GM23338 (cell line): ENCODE results near the gene GABRE. TPM values are rescaled to one million over a fixed set of nuclear protein-coding genes. Genes with fewer than 3 reads are reported as not detected.

Source experiments
- ATAC-seq: fragments of 200-7000 bp; cut with Tn5 transposase; 3 replicates; pipeline ENCODE4 v1.9.1; 2020
- DNase-seq: peaks from one replicate; pipeline ENCODE4 v3.0.0-alpha.2; 2015; ENCODE audit warnings: low spot score
- H2AFZ ChIP-seq: fragments of 200-600 bp; sonication (generic); 2 replicates; pipeline ENCODE4 v1.8.0; 2016; ENCODE audit warnings: antibody characterized with exemption, mild to moderate bottlenecking, moderate library complexity
- H3F3A ChIP-seq: fragments of 200-600 bp; sonication (generic); replicated peaks from 2 replicates; pipeline ENCODE4 v1.8.0; 2017; ENCODE audit warnings: antibody characterized with exemption, mixed run types, low read depth
- H3K27ac ChIP-seq: fragments of 200-600 bp; sonication (generic); 2 replicates; pipeline ENCODE4 v1.6.1; 2016; ENCODE audit warnings: low read depth
- H3K27me3 ChIP-seq: fragments of 200-600 bp; sonication (generic); 2 replicates; pipeline ENCODE4 v1.8.0; 2016; ENCODE audit warnings: mild to moderate bottlenecking, mixed run types, moderate library complexity; ENCODE audit not compliant: insufficient read depth
- H3K36me3 ChIP-seq: fragments of 200-600 bp; sonication (generic); 2 replicates; pipeline ENCODE4 v1.8.0; 2016; ENCODE audit warnings: mild to moderate bottlenecking; ENCODE audit not compliant: insufficient read depth
- H3K4me1 ChIP-seq: fragments of 200-600 bp; sonication (generic); 2 replicates; pipeline ENCODE4 v1.8.0; 2016; ENCODE audit warnings: mild to moderate bottlenecking, moderate library complexity; ENCODE audit not compliant: insufficient read depth
- H3K4me2 ChIP-seq: fragments of 200-600 bp; sonication (generic); 2 replicates; pipeline ENCODE4 v1.7.1; 2017; ENCODE audit warnings: mixed run types
- H3K4me3 ChIP-seq: fragments of 200-600 bp; sonication (generic); 2 replicates; pipeline ENCODE4 v1.6.1; 2016; ENCODE audit warnings: mixed run types
- H3K79me2 ChIP-seq: fragments of 200-600 bp; sonication (generic); replicated peaks from 2 replicates; pipeline ENCODE4 v1.8.0; 2017; ENCODE audit warnings: mild to moderate bottlenecking; ENCODE audit not compliant: insufficient read depth
- H3K9me2 ChIP-seq: fragments of 200-600 bp; sonication (generic); 2 replicates; pipeline ENCODE4 v1.8.0; 2017; ENCODE audit not compliant: insufficient read depth
- H4K20me1 ChIP-seq: fragments of 200-600 bp; sonication (generic); replicated peaks from 2 replicates; pipeline ENCODE4 v1.8.0; 2017; ENCODE audit warnings: mild to moderate bottlenecking; ENCODE audit not compliant: insufficient read depth
- H3K27ac Mint-ChIP-seq: 2 replicates; pipeline ENCODE4 v1.8.0; 2020; ENCODE audit warnings: inconsistent platforms, mild to moderate bottlenecking, moderate library complexity, mixed read lengths
- H3K27me3 Mint-ChIP-seq: 3 replicates; pipeline ENCODE4 v1.8.0; 2022; ENCODE audit warnings: low read depth, mild to moderate bottlenecking, moderate library complexity, mixed read lengths, inconsistent platforms; ENCODE audit not compliant: insufficient read depth, poor library complexity
- H3K36me3 Mint-ChIP-seq: 3 replicates; pipeline ENCODE4 v1.8.0; 2021; ENCODE audit warnings: low read depth, mild to moderate bottlenecking, inconsistent platforms, moderate library complexity, mixed read lengths
- H3K4me1 Mint-ChIP-seq: 3 replicates; pipeline ENCODE4 v1.8.0; 2020; ENCODE audit warnings: mild to moderate bottlenecking, inconsistent platforms, mixed read lengths
- H3K4me3 Mint-ChIP-seq: 3 replicates; pipeline ENCODE4 v1.8.0; 2021; ENCODE audit warnings: moderate library complexity, mild to moderate bottlenecking, inconsistent platforms, mixed read lengths
- H3K9me3 Mint-ChIP-seq: 3 replicates; pipeline ENCODE4 v1.8.0; 2020; ENCODE audit warnings: moderate library complexity, mild to moderate bottlenecking, inconsistent platforms, mixed read lengths
- CREB1 ChIP-seq: fragments of 250-450 bp; sonication (Bioruptor Pico); IDR thresholded peaks from 2 replicates; pipeline ENCODE4 v1.5.0; 2020; ENCODE audit warnings: low read depth, mild to moderate bottlenecking, moderate library complexity
- EZH2phosphoT487 ChIP-seq: fragments of 200-600 bp; sonication (generic); IDR thresholded peaks from one replicate; pipeline ENCODE4 v1.8.1; 2018; ENCODE audit warnings: antibody characterized with exemption; ENCODE audit not compliant: unreplicated experiment
- JUNB ChIP-seq: IDR thresholded peaks from one replicate; pipeline ENCODE4 v1.6.1; 2016; ENCODE audit warnings: antibody characterized with exemption; ENCODE audit not compliant: unreplicated experiment
- STAT1 ChIP-seq: IDR thresholded peaks from one replicate; pipeline ENCODE4 v1.6.1; 2016; ENCODE audit warnings: antibody characterized with exemption; ENCODE audit not compliant: unreplicated experiment
- ZNF114 ChIP-seq: fragments of 250-450 bp; sonication (Bioruptor Pico); IDR thresholded peaks from 2 replicates; pipeline ENCODE4 v1.5.0; 2020; ENCODE audit warnings: mild to moderate bottlenecking, moderate library complexity
- ZNF331 ChIP-seq: fragments of 250-450 bp; sonication (Bioruptor Pico); IDR thresholded peaks from 2 replicates; pipeline ENCODE4 v1.5.0; 2020; ENCODE audit warnings: low read depth, mild to moderate bottlenecking, moderate library complexity
- polyA plus RNA-seq: library from polyadenylated mRNA; unstranded; fragments of >200 nt; fragmentation: Nextera tagmentation; extraction: Ambion mirVana; gene quantifications from 2 replicates; pipeline ENCODE4 v1.2.1, GENCODE V29; 2016
- total RNA-seq: library from RNA; depleted of rRNA; stranded (reverse); fragments of >200 nt; shearing (Covaris generic); gene quantifications from 2 replicates; pipeline ENCODE4 v1.2.3, GENCODE V29; 2014
- TF ChIP-seq, protein P1 (sequence below), 2 experiments: fragments of 200-600 bp in 1 of 2; sonication (generic) in 1 of 2; conservative IDR thresholded peaks; 2 replicates each; pipeline versions ENCODE4 v1.5.1 to v1.6.1; 2016 to 2017; ENCODE audit warnings: antibody characterized with exemption in 2 of 2, low read depth in 2 of 2, mild to moderate bottlenecking in 2 of 2, moderate library complexity in 1 of 2
- TF ChIP-seq, protein P2 (sequence below): IDR thresholded peaks from 2 replicates; pipeline ENCODE4 v1.6.1; 2016; ENCODE audit warnings: antibody characterized with exemption
- TF ChIP-seq, protein P3 (sequence below): IDR thresholded peaks from one replicate; pipeline ENCODE4 v1.6.1; 2018; ENCODE audit warnings: antibody characterized with exemption; ENCODE audit not compliant: unreplicated experiment

GABRE gene
- total and polyA plus RNA-seq, 2 experiments from 2014 or later = 4.9 to 8.3 TPM

DNA sequence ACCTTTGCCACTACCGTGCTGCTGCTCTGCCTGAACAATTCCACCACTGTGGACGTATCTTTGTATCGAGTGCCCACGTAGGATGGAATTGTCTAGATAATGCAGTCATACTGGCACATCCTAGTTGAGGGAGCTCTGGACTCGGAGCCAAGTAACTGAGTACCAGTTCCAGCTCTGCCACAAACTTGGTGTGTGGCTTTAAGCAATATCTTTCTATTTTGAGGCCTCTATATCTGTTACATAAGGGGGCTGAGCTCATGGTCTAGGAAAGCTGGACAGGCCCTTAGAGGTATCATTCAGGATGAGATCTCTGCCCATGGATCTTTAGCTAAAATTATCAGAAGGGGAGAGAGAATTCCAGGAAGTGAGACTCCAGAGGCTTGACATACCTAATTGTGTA, 12.4 kb downstream of the GABRE start:
- TF ChIP-seq, protein P1, sequence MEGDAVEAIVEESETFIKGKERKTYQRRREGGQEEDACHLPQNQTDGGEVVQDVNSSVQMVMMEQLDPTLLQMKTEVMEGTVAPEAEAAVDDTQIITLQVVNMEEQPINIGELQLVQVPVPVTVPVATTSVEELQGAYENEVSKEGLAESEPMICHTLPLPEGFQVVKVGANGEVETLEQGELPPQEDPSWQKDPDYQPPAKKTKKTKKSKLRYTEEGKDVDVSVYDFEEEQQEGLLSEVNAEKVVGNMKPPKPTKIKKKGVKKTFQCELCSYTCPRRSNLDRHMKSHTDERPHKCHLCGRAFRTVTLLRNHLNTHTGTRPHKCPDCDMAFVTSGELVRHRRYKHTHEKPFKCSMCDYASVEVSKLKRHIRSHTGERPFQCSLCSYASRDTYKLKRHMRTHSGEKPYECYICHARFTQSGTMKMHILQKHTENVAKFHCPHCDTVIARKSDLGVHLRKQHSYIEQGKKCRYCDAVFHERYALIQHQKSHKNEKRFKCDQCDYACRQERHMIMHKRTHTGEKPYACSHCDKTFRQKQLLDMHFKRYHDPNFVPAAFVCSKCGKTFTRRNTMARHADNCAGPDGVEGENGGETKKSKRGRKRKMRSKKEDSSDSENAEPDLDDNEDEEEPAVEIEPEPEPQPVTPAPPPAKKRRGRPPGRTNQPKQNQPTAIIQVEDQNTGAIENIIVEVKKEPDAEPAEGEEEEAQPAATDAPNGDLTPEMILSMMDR (conservative IDR thresholded peaks at IDR 0.05; ENCODE audit: low read depth in 2 of 2) = no peak
- TF ChIP-seq CREB1 (CRISPR knock-in tag) (no peak), JUNB (no peak), ZNF331 (no peak), ZNF114 (CRISPR knock-in tag) (no peak), EZH2phosphoT487 (no peak)
- TF ChIP-seq, protein P2, sequence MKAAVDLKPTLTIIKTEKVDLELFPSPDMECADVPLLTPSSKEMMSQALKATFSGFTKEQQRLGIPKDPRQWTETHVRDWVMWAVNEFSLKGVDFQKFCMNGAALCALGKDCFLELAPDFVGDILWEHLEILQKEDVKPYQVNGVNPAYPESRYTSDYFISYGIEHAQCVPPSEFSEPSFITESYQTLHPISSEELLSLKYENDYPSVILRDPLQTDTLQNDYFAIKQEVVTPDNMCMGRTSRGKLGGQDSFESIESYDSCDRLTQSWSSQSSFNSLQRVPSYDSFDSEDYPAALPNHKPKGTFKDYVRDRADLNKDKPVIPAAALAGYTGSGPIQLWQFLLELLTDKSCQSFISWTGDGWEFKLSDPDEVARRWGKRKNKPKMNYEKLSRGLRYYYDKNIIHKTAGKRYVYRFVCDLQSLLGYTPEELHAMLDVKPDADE = no peak
- Histone ChIP-seq H3K4me2 (no peak overlapping the region), H3K4me1 (no peaks in the 10 kb centered on the region), H3K79me2 (no peaks in the 10 kb centered on the region), H4K20me1 (no peaks in the 10 kb centered on the region), H3K9me2 (no peaks in the 10 kb centered on the region), H3K27me3 (no peaks in the 10 kb centered on the region), H3K27ac (no peak overlapping the region), H3K36me3 (no peaks in the 10 kb centered on the region), H3F3A (no peaks in the 10 kb centered on the region), H2AFZ (no peak overlapping the region), H3K4me3 (no peak overlapping the region)
- no peak overlapping the region for H3K27ac Mint-ChIP-seq
- H3K4me3 Mint-ChIP-seq = no peak overlapping the region
- H3K9me3 Mint-ChIP-seq = peaks cover 3% of the 10 kb centered on the region; the same call in 2 of the 3 replicates
- no peak for DNase-seq
- H3K36me3 Mint-ChIP-seq = peaks cover 23% of the 10 kb centered on the region
- no peaks in the 10 kb centered on the region for H3K4me1 Mint-ChIP-seq
- H3K27me3 Mint-ChIP-seq = peaks cover 2% of the 10 kb centered on the region
- ATAC-seq = no peak

DNA sequence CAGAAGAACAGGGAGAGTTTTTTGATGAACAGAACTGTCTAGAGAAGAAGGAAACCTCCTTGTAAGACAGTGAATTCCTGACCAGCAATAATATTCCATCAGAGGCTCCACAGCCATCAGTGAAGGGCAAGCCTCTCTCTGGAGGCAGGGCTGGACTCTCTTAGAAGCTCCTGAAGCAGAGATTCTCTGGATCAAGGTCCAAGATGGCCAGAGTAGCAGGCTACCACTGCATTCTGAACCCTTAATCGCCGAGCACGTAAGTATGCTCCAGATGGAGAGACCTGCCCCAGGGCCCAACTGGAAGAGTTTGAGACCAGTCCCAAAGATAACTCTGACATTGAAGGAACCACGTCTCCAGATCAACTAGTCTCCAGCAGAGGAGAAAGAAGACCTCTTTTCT, 16.4 kb downstream of the GABRE start:
- DNase-seq (no peak), ATAC-seq (no peak)
- no peaks in the 10 kb centered on the region for H4K20me1 ChIP-seq
- Mint-ChIP-seq H3K4me3 (no peak overlapping the region), H3K27ac (no peak overlapping the region), H3K4me1 (no peaks in the 10 kb centered on the region), H3K36me3 (peaks cover 35% of the 10 kb centered on the region), H3K27me3 (peaks cover 2% of the 10 kb centered on the region), H3K9me3 (peaks cover 3% of the 10 kb centered on the region; the same call in 2 of the 3 replicates)
- H3K4me1 ChIP-seq = no peaks in the 10 kb centered on the region
- H2AFZ ChIP-seq = no peak overlapping the region
- no peaks in the 10 kb centered on the region for H3K79me2 ChIP-seq
- no peak overlapping the region for H3K4me2 ChIP-seq
- no peaks in the 10 kb centered on the region for H3K9me2 ChIP-seq
- H3K36me3 ChIP-seq = no peaks in the 10 kb centered on the region
- H3K4me3 ChIP-seq = no peak overlapping the region
- H3F3A ChIP-seq = no peaks in the 10 kb centered on the region
- H3K27ac ChIP-seq = no peak overlapping the region
- H3K27me3 ChIP-seq = no peaks in the 10 kb centered on the region
- TF ChIP-seq, protein P2 = no peak
- TF ChIP-seq ZNF331 = no peak
- no peak for TF ChIP-seq STAT1
- TF ChIP-seq, protein P3, sequence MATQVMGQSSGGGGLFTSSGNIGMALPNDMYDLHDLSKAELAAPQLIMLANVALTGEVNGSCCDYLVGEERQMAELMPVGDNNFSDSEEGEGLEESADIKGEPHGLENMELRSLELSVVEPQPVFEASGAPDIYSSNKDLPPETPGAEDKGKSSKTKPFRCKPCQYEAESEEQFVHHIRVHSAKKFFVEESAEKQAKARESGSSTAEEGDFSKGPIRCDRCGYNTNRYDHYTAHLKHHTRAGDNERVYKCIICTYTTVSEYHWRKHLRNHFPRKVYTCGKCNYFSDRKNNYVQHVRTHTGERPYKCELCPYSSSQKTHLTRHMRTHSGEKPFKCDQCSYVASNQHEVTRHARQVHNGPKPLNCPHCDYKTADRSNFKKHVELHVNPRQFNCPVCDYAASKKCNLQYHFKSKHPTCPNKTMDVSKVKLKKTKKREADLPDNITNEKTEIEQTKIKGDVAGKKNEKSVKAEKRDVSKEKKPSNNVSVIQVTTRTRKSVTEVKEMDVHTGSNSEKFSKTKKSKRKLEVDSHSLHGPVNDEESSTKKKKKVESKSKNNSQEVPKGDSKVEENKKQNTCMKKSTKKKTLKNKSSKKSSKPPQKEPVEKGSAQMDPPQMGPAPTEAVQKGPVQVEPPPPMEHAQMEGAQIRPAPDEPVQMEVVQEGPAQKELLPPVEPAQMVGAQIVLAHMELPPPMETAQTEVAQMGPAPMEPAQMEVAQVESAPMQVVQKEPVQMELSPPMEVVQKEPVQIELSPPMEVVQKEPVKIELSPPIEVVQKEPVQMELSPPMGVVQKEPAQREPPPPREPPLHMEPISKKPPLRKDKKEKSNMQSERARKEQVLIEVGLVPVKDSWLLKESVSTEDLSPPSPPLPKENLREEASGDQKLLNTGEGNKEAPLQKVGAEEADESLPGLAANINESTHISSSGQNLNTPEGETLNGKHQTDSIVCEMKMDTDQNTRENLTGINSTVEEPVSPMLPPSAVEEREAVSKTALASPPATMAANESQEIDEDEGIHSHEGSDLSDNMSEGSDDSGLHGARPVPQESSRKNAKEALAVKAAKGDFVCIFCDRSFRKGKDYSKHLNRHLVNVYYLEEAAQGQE = no peak
